Measurements from ENCODE around the gene TENT5C. TPM values are rescaled to one million over a fixed set of nuclear protein-coding genes. Genes with fewer than 3 reads are reported as not detected.
A peak's percentile ranks its signal among the peaks of the same experiment; 100 is the strongest.

TENT5C gene
- total and polyA plus RNA-seq, 9 of the 15 experiments (the other 6 are each of a cell fraction or from before 2014, with no cell fraction given), result 1.8 to 7.7 (median 4.0) TPM

DNA sequence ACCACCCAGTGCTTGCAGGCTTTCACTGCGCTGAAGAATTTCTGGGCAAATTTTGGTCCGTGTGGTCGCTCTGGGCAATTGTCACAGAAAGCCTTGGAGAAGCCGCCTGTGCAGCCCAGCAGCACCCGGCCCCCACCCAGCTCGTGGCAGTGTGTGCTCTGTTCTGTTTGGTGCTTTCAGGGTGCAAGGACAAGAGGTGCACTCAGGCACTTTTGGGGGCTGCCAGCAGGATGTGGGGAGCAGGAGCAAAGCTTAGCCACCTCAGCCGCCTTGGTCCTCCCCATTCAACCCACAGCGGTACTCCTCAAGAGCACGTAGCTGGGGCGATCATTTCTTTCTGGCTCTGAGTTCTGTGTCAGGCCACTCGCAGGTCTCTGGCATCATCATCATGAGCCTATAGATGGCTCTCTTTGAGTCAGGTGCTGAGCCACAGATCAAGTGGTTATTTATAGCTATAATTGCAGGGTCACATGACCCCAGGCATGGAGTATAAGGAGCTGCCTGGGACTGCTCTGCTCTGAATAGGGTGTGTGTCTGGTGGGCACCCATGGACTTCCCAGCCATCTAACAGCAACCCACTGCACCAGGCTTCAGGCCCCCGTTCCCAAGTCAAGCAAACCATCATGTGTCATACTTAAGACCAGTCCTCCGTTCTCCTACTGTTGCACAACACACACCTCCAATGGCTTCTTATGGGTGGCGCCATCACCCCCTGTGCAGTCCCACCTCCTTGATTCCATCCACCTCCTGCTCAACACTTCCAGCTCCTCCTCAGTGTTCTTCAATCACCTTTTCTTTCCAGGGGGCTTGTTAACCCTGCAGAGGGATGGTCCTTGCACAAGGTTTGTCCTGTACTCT lies 18.1 kb upstream of the TENT5C start (continued):
- TF ChIP-seq, protein P1, sequence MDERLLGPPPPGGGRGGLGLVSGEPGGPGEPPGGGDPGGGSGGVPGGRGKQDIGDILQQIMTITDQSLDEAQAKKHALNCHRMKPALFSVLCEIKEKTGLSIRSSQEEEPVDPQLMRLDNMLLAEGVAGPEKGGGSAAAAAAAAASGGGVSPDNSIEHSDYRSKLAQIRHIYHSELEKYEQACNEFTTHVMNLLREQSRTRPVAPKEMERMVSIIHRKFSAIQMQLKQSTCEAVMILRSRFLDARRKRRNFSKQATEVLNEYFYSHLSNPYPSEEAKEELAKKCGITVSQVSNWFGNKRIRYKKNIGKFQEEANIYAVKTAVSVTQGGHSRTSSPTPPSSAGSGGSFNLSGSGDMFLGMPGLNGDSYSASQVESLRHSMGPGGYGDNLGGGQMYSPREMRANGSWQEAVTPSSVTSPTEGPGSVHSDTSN (CRISPR knock-in tag; IDR thresholded peaks at IDR 0.05; ENCODE audit: low read depth), result no peak
- TF ChIP-seq, protein P1 (tag; conservative IDR thresholded peaks at IDR 0.05; ENCODE audit: low read depth), result peak; percentile 55; the same call in 1 of the 2 replicates
- TF ChIP-seq MEIS2 (IDR thresholded peaks at IDR 0.05; ENCODE audit: partially characterized antibody) (peak; percentile 80), CREM (IDR thresholded peaks at IDR 0.05; ENCODE audit: low read depth) (0 out of 2 replicates have a peak, but pooled peaks have one; percentile 13), TAL1 (IDR thresholded peaks at IDR 0.05) (no peak), ZNF175 (CRISPR knock-in tag; IDR thresholded peaks at IDR 0.05; ENCODE audit: low read depth) (no peak), SMC3 (conservative IDR thresholded peaks at IDR 0.05; ENCODE audit: insufficient read depth, low read depth, low read length) (no peak), NCOA4 (IDR thresholded peaks at IDR 0.05; ENCODE audit: partially characterized antibody) (no peak), MEF2D (tag; conservative IDR thresholded peaks at IDR 0.05; ENCODE audit: low read depth) (peak; percentile 76; the same call in 1 of the 2 replicates), POU5F1 (IDR thresholded peaks at IDR 0.05; ENCODE audit: borderline replicate concordance, low read depth, low read length, partially characterized antibody) (no peak), TOE1 (IDR thresholded peaks at IDR 0.05; ENCODE audit: borderline replicate concordance) (peak; percentile 56; the same call in 1 of the 2 replicates), TOE1 (CRISPR knock-in tag; IDR thresholded peaks at IDR 0.05; ENCODE audit: borderline replicate concordance, low read depth) (no peak), SIN3B (IDR thresholded peaks at IDR 0.05; ENCODE audit: low read depth) (no peak), MIER1 (IDR thresholded peaks at IDR 0.05; ENCODE audit: low read depth) (no peak), MAZ (CRISPR knock-in tag; conservative IDR thresholded peaks at IDR 0.05 in 1 of 2, IDR thresholded peaks at IDR 0.05 in 1 of 2) (no peak), ZNF717 (CRISPR knock-in tag; IDR thresholded peaks at IDR 0.05) (no peak), BHLHE40 (IDR thresholded peaks at IDR 0.05; ENCODE audit: low read length) (0 out of 2 replicates have a peak, but pooled peaks have one; percentile 6), MYBL2 (IDR thresholded peaks at IDR 0.05; ENCODE audit: low read depth) (no peak), MYBL2 (CRISPR knock-in tag; IDR thresholded peaks at IDR 0.05; ENCODE audit: borderline replicate concordance) (no peak)
- TF ChIP-seq, protein P2, sequence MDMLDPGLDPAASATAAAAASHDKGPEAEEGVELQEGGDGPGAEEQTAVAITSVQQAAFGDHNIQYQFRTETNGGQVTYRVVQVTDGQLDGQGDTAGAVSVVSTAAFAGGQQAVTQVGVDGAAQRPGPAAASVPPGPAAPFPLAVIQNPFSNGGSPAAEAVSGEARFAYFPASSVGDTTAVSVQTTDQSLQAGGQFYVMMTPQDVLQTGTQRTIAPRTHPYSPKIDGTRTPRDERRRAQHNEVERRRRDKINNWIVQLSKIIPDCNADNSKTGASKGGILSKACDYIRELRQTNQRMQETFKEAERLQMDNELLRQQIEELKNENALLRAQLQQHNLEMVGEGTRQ (CRISPR knock-in tag; IDR thresholded peaks at IDR 0.05), result peak; percentile 64
- TF ChIP-seq, protein P3, sequence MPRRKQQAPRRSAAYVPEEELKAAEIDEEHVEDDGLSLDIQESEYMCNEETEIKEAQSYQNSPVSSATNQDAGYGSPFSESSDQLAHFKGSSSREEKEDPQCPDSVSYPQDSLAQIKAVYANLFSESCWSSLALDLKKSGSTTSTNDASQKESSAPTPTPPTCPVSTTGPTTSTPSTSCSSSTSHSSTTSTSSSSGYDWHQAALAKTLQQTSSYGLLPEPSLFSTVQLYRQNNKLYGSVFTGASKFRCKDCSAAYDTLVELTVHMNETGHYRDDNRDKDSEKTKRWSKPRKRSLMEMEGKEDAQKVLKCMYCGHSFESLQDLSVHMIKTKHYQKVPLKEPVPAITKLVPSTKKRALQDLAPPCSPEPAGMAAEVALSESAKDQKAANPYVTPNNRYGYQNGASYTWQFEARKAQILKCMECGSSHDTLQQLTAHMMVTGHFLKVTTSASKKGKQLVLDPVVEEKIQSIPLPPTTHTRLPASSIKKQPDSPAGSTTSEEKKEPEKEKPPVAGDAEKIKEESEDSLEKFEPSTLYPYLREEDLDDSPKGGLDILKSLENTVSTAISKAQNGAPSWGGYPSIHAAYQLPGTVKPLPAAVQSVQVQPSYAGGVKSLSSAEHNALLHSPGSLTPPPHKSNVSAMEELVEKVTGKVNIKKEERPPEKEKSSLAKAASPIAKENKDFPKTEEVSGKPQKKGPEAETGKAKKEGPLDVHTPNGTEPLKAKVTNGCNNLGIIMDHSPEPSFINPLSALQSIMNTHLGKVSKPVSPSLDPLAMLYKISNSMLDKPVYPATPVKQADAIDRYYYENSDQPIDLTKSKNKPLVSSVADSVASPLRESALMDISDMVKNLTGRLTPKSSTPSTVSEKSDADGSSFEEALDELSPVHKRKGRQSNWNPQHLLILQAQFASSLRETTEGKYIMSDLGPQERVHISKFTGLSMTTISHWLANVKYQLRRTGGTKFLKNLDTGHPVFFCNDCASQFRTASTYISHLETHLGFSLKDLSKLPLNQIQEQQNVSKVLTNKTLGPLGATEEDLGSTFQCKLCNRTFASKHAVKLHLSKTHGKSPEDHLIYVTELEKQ (CRISPR knock-in tag; IDR thresholded peaks at IDR 0.05), result no peak

Data from K562 (cell line).